ENCODE data around the gene ELF2. TPM values are rescaled to one million over a fixed set of nuclear protein-coding genes. Genes with fewer than 3 reads are reported as not detected.
A peak's percentile ranks its signal among the peaks of the same experiment; 100 is the strongest.

Gene ELF2
- total RNA-seq, 1 experiment from 2014 or later: 44.6 TPM

DNA sequence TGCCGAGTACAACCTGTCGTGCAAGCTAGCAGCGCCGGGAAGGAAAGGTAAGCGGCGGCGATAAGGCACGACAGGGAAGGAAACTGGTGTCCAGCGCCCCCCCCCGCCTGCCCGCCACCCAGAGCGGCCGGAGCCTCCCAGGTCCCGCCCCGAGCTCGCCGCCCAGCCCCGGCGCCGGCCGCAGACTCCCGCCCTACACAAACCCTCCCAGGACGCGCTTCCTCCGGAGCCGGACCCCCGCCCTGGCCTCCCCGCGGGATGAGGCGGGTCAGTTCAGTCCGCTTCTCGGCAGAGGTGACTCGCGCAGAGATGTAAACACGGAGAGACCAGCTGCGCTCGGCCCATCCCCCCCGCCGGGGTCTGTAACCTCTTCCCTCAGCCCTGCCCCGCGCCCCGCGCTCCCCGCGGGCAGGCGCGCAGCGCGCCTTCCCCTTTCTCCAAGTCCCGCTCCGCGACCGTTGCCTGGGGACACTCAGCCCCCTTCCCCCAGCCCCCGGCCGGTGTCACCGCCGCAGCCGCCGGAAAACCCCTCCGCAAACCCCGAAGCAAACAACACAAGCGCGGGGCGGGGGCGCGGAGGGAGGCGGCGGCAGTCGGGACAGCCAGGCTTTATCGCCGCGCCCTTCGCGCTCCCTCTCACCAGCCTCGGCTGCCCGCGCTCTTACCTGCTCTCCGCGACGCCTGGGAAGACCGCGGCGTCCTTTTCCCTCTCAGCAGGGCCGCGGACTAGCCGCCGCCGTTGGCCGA lies 543 bp downstream of the ELF2 start (continued):
- TF ChIP-seq, protein P1, sequence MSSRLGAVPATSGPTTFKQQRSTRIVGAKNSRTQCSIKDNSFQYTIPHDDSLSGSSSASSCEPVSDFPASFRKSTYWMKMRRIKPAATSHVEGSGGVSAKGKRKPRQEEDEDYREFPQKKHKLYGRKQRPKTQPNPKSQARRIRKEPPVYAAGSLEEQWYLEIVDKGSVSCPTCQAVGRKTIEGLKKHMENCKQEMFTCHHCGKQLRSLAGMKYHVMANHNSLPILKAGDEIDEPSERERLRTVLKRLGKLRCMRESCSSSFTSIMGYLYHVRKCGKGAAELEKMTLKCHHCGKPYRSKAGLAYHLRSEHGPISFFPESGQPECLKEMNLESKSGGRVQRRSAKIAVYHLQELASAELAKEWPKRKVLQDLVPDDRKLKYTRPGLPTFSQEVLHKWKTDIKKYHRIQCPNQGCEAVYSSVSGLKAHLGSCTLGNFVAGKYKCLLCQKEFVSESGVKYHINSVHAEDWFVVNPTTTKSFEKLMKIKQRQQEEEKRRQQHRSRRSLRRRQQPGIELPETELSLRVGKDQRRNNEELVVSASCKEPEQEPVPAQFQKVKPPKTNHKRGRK (CRISPR knock-in tag; IDR thresholded peaks at IDR 0.05; ENCODE audit: borderline replicate concordance): no peak
- TF ChIP-seq SP1 (CRISPR knock-in tag; conservative IDR thresholded peaks at IDR 0.05) (peak; percentile 64; the same call in 1 of the 2 replicates), MXD4 (CRISPR knock-in tag; IDR thresholded peaks at IDR 0.05; ENCODE audit: borderline replicate concordance) (no peak), SMAD3 (CRISPR knock-in tag; IDR thresholded peaks at IDR 0.05; ENCODE audit: borderline replicate concordance) (no peak), RELA (CRISPR knock-in tag; IDR thresholded peaks at IDR 0.05; ENCODE audit: borderline replicate concordance) (no peak), ELF4 (CRISPR knock-in tag; IDR thresholded peaks at IDR 0.05; ENCODE audit: low read depth) (no peak), ATF1 (CRISPR knock-in tag; IDR thresholded peaks at IDR 0.05) (peak; percentile 33; the same call in 1 of the 2 replicates), ZNF416 (CRISPR knock-in tag; IDR thresholded peaks at IDR 0.05) (no peak), OVOL2 (CRISPR knock-in tag; IDR thresholded peaks at IDR 0.05; ENCODE audit: borderline replicate concordance) (no peak), ZNF121 (CRISPR knock-in tag; IDR thresholded peaks at IDR 0.05) (no peak), MYBL2 (CRISPR knock-in tag; IDR thresholded peaks at IDR 0.05) (no peak; the same call in 1 of the 2 replicates), TEAD1 (CRISPR knock-in tag; IDR thresholded peaks at IDR 0.05) (peak; percentile 45), ZNF671 (CRISPR knock-in tag; IDR thresholded peaks at IDR 0.05) (no peak), FOXP1 (CRISPR knock-in tag; IDR thresholded peaks at IDR 0.05; ENCODE audit: borderline replicate concordance) (peak; percentile 61; the same call in 1 of the 2 replicates), KAT7 (CRISPR knock-in tag; IDR thresholded peaks at IDR 0.05; ENCODE audit: borderline replicate concordance) (0 out of 2 replicates have a peak, but pooled peaks have one; percentile 61), ZNF423 (CRISPR knock-in tag; IDR thresholded peaks at IDR 0.05) (no peak)
- TF ChIP-seq, protein P2, sequence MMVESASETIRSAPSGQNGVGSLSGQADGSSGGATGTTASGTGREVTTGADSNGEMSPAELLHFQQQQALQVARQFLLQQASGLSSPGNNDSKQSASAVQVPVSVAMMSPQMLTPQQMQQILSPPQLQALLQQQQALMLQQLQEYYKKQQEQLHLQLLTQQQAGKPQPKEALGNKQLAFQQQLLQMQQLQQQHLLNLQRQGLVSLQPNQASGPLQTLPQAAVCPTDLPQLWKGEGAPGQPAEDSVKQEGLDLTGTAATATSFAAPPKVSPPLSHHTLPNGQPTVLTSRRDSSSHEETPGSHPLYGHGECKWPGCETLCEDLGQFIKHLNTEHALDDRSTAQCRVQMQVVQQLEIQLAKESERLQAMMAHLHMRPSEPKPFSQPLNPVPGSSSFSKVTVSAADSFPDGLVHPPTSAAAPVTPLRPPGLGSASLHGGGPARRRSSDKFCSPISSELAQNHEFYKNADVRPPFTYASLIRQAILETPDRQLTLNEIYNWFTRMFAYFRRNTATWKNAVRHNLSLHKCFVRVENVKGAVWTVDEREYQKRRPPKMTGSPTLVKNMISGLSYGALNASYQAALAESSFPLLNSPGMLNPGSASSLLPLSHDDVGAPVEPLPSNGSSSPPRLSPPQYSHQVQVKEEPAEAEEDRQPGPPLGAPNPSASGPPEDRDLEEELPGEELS (CRISPR knock-in tag; IDR thresholded peaks at IDR 0.05): peak; percentile 63; the same call in 1 of the 2 replicates
- TF ChIP-seq, protein P3, sequence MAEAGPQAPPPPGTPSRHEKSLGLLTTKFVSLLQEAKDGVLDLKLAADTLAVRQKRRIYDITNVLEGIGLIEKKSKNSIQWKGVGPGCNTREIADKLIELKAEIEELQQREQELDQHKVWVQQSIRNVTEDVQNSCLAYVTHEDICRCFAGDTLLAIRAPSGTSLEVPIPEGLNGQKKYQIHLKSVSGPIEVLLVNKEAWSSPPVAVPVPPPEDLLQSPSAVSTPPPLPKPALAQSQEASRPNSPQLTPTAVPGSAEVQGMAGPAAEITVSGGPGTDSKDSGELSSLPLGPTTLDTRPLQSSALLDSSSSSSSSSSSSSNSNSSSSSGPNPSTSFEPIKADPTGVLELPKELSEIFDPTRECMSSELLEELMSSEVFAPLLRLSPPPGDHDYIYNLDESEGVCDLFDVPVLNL (CRISPR knock-in tag; IDR thresholded peaks at IDR 0.05; ENCODE audit: borderline replicate concordance, low read depth): no peak; the same call in 1 of the 2 replicates
- TF ChIP-seq, protein P4, sequence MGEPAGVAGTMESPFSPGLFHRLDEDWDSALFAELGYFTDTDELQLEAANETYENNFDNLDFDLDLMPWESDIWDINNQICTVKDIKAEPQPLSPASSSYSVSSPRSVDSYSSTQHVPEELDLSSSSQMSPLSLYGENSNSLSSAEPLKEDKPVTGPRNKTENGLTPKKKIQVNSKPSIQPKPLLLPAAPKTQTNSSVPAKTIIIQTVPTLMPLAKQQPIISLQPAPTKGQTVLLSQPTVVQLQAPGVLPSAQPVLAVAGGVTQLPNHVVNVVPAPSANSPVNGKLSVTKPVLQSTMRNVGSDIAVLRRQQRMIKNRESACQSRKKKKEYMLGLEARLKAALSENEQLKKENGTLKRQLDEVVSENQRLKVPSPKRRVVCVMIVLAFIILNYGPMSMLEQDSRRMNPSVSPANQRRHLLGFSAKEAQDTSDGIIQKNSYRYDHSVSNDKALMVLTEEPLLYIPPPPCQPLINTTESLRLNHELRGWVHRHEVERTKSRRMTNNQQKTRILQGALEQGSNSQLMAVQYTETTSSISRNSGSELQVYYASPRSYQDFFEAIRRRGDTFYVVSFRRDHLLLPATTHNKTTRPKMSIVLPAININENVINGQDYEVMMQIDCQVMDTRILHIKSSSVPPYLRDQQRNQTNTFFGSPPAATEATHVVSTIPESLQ (CRISPR knock-in tag; IDR thresholded peaks at IDR 0.05): no peak
- TF ChIP-seq, protein P5, sequence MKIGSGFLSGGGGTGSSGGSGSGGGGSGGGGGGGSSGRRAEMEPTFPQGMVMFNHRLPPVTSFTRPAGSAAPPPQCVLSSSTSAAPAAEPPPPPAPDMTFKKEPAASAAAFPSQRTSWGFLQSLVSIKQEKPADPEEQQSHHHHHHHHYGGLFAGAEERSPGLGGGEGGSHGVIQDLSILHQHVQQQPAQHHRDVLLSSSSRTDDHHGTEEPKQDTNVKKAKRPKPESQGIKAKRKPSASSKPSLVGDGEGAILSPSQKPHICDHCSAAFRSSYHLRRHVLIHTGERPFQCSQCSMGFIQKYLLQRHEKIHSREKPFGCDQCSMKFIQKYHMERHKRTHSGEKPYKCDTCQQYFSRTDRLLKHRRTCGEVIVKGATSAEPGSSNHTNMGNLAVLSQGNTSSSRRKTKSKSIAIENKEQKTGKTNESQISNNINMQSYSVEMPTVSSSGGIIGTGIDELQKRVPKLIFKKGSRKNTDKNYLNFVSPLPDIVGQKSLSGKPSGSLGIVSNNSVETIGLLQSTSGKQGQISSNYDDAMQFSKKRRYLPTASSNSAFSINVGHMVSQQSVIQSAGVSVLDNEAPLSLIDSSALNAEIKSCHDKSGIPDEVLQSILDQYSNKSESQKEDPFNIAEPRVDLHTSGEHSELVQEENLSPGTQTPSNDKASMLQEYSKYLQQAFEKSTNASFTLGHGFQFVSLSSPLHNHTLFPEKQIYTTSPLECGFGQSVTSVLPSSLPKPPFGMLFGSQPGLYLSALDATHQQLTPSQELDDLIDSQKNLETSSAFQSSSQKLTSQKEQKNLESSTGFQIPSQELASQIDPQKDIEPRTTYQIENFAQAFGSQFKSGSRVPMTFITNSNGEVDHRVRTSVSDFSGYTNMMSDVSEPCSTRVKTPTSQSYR (CRISPR knock-in tag; IDR thresholded peaks at IDR 0.05): no peak
- TF ChIP-seq, protein P6, sequence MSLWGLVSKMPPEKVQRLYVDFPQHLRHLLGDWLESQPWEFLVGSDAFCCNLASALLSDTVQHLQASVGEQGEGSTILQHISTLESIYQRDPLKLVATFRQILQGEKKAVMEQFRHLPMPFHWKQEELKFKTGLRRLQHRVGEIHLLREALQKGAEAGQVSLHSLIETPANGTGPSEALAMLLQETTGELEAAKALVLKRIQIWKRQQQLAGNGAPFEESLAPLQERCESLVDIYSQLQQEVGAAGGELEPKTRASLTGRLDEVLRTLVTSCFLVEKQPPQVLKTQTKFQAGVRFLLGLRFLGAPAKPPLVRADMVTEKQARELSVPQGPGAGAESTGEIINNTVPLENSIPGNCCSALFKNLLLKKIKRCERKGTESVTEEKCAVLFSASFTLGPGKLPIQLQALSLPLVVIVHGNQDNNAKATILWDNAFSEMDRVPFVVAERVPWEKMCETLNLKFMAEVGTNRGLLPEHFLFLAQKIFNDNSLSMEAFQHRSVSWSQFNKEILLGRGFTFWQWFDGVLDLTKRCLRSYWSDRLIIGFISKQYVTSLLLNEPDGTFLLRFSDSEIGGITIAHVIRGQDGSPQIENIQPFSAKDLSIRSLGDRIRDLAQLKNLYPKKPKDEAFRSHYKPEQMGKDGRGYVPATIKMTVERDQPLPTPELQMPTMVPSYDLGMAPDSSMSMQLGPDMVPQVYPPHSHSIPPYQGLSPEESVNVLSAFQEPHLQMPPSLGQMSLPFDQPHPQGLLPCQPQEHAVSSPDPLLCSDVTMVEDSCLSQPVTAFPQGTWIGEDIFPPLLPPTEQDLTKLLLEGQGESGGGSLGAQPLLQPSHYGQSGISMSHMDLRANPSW (CRISPR knock-in tag; conservative IDR thresholded peaks at IDR 0.05; ENCODE audit: low read depth): no peak
- TF ChIP-seq, protein P7, sequence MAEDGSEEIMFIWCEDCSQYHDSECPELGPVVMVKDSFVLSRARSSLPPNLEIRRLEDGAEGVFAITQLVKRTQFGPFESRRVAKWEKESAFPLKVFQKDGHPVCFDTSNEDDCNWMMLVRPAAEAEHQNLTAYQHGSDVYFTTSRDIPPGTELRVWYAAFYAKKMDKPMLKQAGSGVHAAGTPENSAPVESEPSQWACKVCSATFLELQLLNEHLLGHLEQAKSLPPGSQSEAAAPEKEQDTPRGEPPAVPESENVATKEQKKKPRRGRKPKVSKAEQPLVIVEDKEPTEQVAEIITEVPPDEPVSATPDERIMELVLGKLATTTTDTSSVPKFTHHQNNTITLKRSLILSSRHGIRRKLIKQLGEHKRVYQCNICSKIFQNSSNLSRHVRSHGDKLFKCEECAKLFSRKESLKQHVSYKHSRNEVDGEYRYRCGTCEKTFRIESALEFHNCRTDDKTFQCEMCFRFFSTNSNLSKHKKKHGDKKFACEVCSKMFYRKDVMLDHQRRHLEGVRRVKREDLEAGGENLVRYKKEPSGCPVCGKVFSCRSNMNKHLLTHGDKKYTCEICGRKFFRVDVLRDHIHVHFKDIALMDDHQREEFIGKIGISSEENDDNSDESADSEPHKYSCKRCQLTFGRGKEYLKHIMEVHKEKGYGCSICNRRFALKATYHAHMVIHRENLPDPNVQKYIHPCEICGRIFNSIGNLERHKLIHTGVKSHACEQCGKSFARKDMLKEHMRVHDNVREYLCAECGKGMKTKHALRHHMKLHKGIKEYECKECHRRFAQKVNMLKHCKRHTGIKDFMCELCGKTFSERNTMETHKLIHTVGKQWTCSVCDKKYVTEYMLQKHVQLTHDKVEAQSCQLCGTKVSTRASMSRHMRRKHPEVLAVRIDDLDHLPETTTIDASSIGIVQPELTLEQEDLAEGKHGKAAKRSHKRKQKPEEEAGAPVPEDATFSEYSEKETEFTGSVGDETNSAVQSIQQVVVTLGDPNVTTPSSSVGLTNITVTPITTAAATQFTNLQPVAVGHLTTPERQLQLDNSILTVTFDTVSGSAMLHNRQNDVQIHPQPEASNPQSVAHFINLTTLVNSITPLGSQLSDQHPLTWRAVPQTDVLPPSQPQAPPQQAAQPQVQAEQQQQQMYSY (CRISPR knock-in tag; IDR thresholded peaks at IDR 0.05): no peak

All from WTC11 (cell line).